PC-3 (cell line): ENCODE data around the gene ABL2. TPM values are rescaled to one million over a fixed set of nuclear protein-coding genes. Genes with fewer than 3 reads are reported as not detected.
"Not testable (repeated sequence)": the region's sequence is repeated elsewhere in the genome, so short reads cannot be mapped to it uniquely, and the experiment has no call there.

Experiments
- ATAC-seq: fragments of 200-7000 bp; cut with Tn5 transposase; 2 replicates; pipeline ENCODE4 v1.9.1; 2020; ENCODE audit warnings: mild to moderate bottlenecking, moderate library complexity
- BruUV-seq: library from RNA; stranded (reverse); fragments of 400-500 nt; replicated peaks from 2 replicates; lab custom pipeline; 2021; lab: Mats Ljungman, UMichigan
- CTCF ChIA-PET: fragments of 300-600 bp; sonication (Branson Sonifier 250); formaldehyde crosslinking; loops from one replicate; lab custom pipeline; 2022; ENCODE audit warnings: antibody characterized with exemption; lab: Charles Lee
- POLR2A ChIA-PET: fragments of 300-600 bp; sonication (Branson Sonifier 250); formaldehyde crosslinking; loops from one replicate; lab custom pipeline; 2022; ENCODE audit warnings: antibody characterized with exemption; ENCODE audit not compliant: unreplicated experiment; lab: Charles Lee
- DNase-seq: peaks from one replicate; pipeline ENCODE4 v3.0.0-alpha.2; 2015
- H2AFZ ChIP-seq: fragments of 300-600 bp; sonication (generic); 2 replicates; pipeline ENCODE4 v1.6.0; 2016; ENCODE audit warnings: antibody characterized with exemption, low read length
- H3F3A ChIP-seq: fragments of 300-600 bp; sonication (generic); one replicate; pipeline ENCODE4 v1.6.0; 2017; ENCODE audit warnings: antibody characterized with exemption, low read length, control low read depth, mild to moderate bottlenecking; ENCODE audit not compliant: unreplicated experiment
- H3K27ac ChIP-seq: fragments of 300-600 bp; sonication (generic); 2 replicates; pipeline ENCODE4 v1.5.1; 2016; ENCODE audit warnings: mild to moderate bottlenecking, low read length
- H3K27me3 ChIP-seq: fragments of 300-600 bp; sonication (generic); 2 replicates; pipeline ENCODE4 v1.6.1; 2016; ENCODE audit warnings: low read length, mixed read lengths
- H3K36me3 ChIP-seq: fragments of 300-600 bp; sonication (generic); 2 replicates; pipeline ENCODE4 v1.6.1; 2016; ENCODE audit warnings: low read depth, mixed run types, low read length, mixed read lengths
- H3K4me1 ChIP-seq: fragments of 300-600 bp; sonication (generic); 2 replicates; pipeline ENCODE4 v1.5.1; 2016; ENCODE audit warnings: low read length; ENCODE audit not compliant: insufficient read depth
- H3K4me2 ChIP-seq: fragments of 300-600 bp; sonication (generic); 2 replicates; pipeline ENCODE4 v1.6.0; 2016; ENCODE audit warnings: low read length
- H3K4me3 ChIP-seq: fragments of 300-600 bp; sonication (generic); 2 replicates; pipeline ENCODE4 v1.5.1; 2016; ENCODE audit warnings: mild to moderate bottlenecking, low read length, mixed read lengths
- H3K79me2 ChIP-seq: fragments of 300-600 bp; sonication (generic); 2 replicates; pipeline ENCODE4 v1.6.1; 2017; ENCODE audit warnings: low read length, mixed read lengths
- H3K9ac ChIP-seq: fragments of 300-600 bp; sonication (generic); 2 replicates; pipeline ENCODE4 v1.6.0; 2016; ENCODE audit warnings: mild to moderate bottlenecking, low read length
- H3K9me2 ChIP-seq: fragments of 300-600 bp; sonication (generic); replicated peaks from 2 replicates; pipeline ENCODE4 v1.6.1; 2016; ENCODE audit warnings: mixed run types, low read length, mixed read lengths
- H3K9me3 ChIP-seq: fragments of 300-600 bp; sonication (generic); 2 replicates; pipeline ENCODE4 v1.6.1; 2016; ENCODE audit warnings: low read length, mixed read lengths
- H4K20me1 ChIP-seq: fragments of 300-600 bp; sonication (generic); 2 replicates; pipeline ENCODE4 v1.6.1; 2016; ENCODE audit warnings: low read length, mixed read lengths
- CTCF ChIP-seq: fragments of 300-600 bp; sonication (generic); conservative IDR thresholded peaks from 2 replicates; pipeline ENCODE4 v1.5.1; 2017; ENCODE audit warnings: antibody characterized with exemption, low read depth, mild to moderate bottlenecking, low read length
- EZH2 ChIP-seq: fragments of 300-600 bp; sonication (generic); IDR thresholded peaks from one replicate; pipeline ENCODE4 v1.6.1; 2017; ENCODE audit warnings: antibody characterized with exemption, mild to moderate bottlenecking, low read length; ENCODE audit not compliant: unreplicated experiment
- EZH2phosphoT487 ChIP-seq: fragments of 300-600 bp; sonication (generic); IDR thresholded peaks from 2 replicates; pipeline ENCODE4 v1.6.1; 2018; ENCODE audit warnings: mild to moderate bottlenecking, antibody characterized with exemption, low read length, borderline replicate concordance
- intact Hi-C: fragments of 100-400 bp; cut with micrococcal nuclease; formaldehyde crosslinking; loops from 2 replicates; pipeline ENCODE4 v1.9.0; 2023
- total RNA-seq: library from RNA; depleted of rRNA; stranded (reverse); fragments of >200 nt; gene quantifications from 2 replicates; pipeline ENCODE4 v1.2.3, GENCODE V29; 2014

ABL2 gene
- total RNA-seq, 1 experiment from 2014 or later, result 15.9 TPM

- intact Hi-C loops, result no loop called here
- H3K9me2 ChIP-seq, result no peaks in the 10 kb centered on the region
- no peak overlapping the region for H3K27ac ChIP-seq
- H3K9me3 ChIP-seq, result no peaks in the 10 kb centered on the region
- no peaks in the 10 kb centered on the region for H4K20me1 ChIP-seq
- H3F3A ChIP-seq, result no peaks in the 10 kb centered on the region
- H3K79me2 ChIP-seq, result peaks cover 12% of the 10 kb centered on the region
- no TSS peak for BruUV-seq
- ATAC-seq, result no peak
- CTCF ChIA-PET, result no interaction called here
- no peaks in the 10 kb centered on the region for H3K27me3 ChIP-seq
- no peaks in the 10 kb centered on the region for H3K36me3 ChIP-seq
- H3K4me3 ChIP-seq, result no peak overlapping the region
- TF ChIP-seq CTCF, result no peak
- no peak for TF ChIP-seq EZH2
- TF ChIP-seq EZH2phosphoT487, result no peak
- peaks cover 6% of the 10 kb centered on the region; the same call in 1 of the 2 replicates for H3K4me1 ChIP-seq
- no peak overlapping the region for H3K4me2 ChIP-seq
- no peak overlapping the region for H2AFZ ChIP-seq
- H3K9ac ChIP-seq, result no peak overlapping the region
- no peak for DNase-seq
- POLR2A ChIA-PET, result interaction anchor here (0.6 kb wide), 1 partner anchor 115 kb away, joined by 5 read pairs; no protein-coding TSS in a partner anchor
Observed at GRCh38 chr1:179197690-179198297, 31.7 kb downstream of the ABL2 start.

GRCh38 chr1:179195857-179196256 is 33.6 kb downstream of the ABL2 start:
- not testable (repeated sequence) for H3K4me3 ChIP-seq, H3K9ac ChIP-seq, H3K4me1 ChIP-seq, H3K4me2 ChIP-seq, H3K27ac ChIP-seq, DNase-seq, H3K9me3 ChIP-seq, H2AFZ ChIP-seq, H4K20me1 ChIP-seq, ATAC-seq, H3F3A ChIP-seq, H3K27me3 ChIP-seq, BruUV-seq, H3K9me2 ChIP-seq, H3K36me3 ChIP-seq
- H3K79me2 ChIP-seq, result peaks cover 22% of the 10 kb centered on the region
- intact Hi-C loops, result loop anchor here (2.0 kb wide), 1 partner anchor 117 kb away; no protein-coding TSS in a partner anchor
- ChIA-PET CTCF (interaction anchor here (0.6 kb wide), 1 partner anchor 88 kb away, joined by 4 read pairs; no protein-coding TSS in a partner anchor), POLR2A (interaction anchor here (0.6 kb wide), 1 partner anchor 158 kb away, joined by 20 read pairs; no protein-coding TSS in a partner anchor)

- ATAC-seq (no peak), DNase-seq (no peak)
- Histone ChIP-seq H2AFZ (no peak overlapping the region), H3K4me3 (no peak overlapping the region), H3F3A (no peaks in the 10 kb centered on the region), H3K27ac (no peak overlapping the region), H3K27me3 (no peaks in the 10 kb centered on the region), H3K9me3 (no peaks in the 10 kb centered on the region), H3K36me3 (no peaks in the 10 kb centered on the region), H3K9ac (no peak overlapping the region), H3K4me2 (no peak overlapping the region), H3K79me2 (peaks cover 25% of the 10 kb centered on the region), H3K9me2 (no peaks in the 10 kb centered on the region), H3K4me1 (peaks cover 8% of the 10 kb centered on the region; the same call in 1 of the 2 replicates), H4K20me1 (no peaks in the 10 kb centered on the region)
- POLR2A ChIA-PET, result interaction anchor here (0.6 kb wide), 1 partner anchor 158 kb away, joined by 20 read pairs; no protein-coding TSS in a partner anchor
- intact Hi-C loops, result loop anchor here (2.0 kb wide), 1 partner anchor 117 kb away; no protein-coding TSS in a partner anchor
- no peak for TF ChIP-seq EZH2
- TF ChIP-seq CTCF, result no peak
- CTCF ChIA-PET, result interaction anchor here (0.6 kb wide), 1 partner anchor 89 kb away, joined by 4 read pairs; no protein-coding TSS in a partner anchor
- BruUV-seq, result no TSS peak
Observed at GRCh38 chr1:179195376-179195775, 34.1 kb downstream of the ABL2 start.
